Stomach (tissue), 9 donors: Measurements from ENCODE around the gene SDF2L1. TPM values are rescaled to one million over a fixed set of nuclear protein-coding genes. Genes with fewer than 3 reads are reported as not detected.
"Not testable (repeated sequence)": the region's sequence is repeated elsewhere in the genome, so short reads cannot be mapped to it uniquely, and the experiment has no call there.

Experiments used
- DNase-seq, 2 donors: peaks; one replicate each; pipeline versions ENCODE4 v3.0.0 to v3.0.0-alpha.2; 2013 to 2019
- H3K27ac ChIP-seq, 5 donors: fragments of 200-600 bp in 4 of 5; sonication (generic) in 4 of 5; one replicate each; pipeline ENCODE4 v1.5.1; 2013 to 2019; ENCODE audit warnings: mild to moderate bottlenecking in 1 of 5, moderate library complexity in 1 of 5
- H3K27me3 ChIP-seq, 3 donors: fragments of 200-600 bp; sonication (generic); one replicate each; pipeline ENCODE4 v1.5.1; 2017 to 2019; ENCODE audit warnings: mixed run types in 1 of 3
- H3K36me3 ChIP-seq, 4 donors: fragments of 200-600 bp; sonication (generic); 1 replicate in 3 of 4; 2 replicates in 1 of 4; pipeline ENCODE4 v1.5.1; 2016 to 2019
- H3K4me1 ChIP-seq, 4 donors: fragments of 200-600 bp; sonication (generic); one replicate each; pipeline ENCODE4 v1.5.1; 2016 to 2019
- H3K4me3 ChIP-seq, 4 donors: fragments of 200-600 bp; sonication (generic) in 3 of 4; one replicate each; pipeline ENCODE4 v1.5.1; 2016 to 2019; ENCODE audit warnings: mild to moderate bottlenecking in 1 of 4
- H3K9me3 ChIP-seq, 4 donors: fragments of 200-600 bp; sonication (generic); one replicate each; pipeline ENCODE4 v1.5.1; 2016 to 2019
- CTCF ChIP-seq, 7 experiments: fragments of 450-650 bp in 4 of 7; fragments of 200-600 bp in 3 of 7; sonication (generic) in 3 of 7; IDR thresholded peaks; one replicate each; pipeline ENCODE4 v1.5.1; 2016 to 2019; ENCODE audit warnings: antibody characterized with exemption in 7 of 7, control low read depth in 2 of 7, mild to moderate bottlenecking in 1 of 7
- EP300 ChIP-seq: sonication (generic); formaldehyde crosslinking; IDR thresholded peaks from one replicate; pipeline ENCODE4 v1.6.1; 2017; ENCODE audit warnings: antibody characterized with exemption
- POLR2A ChIP-seq, 4 donors: fragments of 450-650 bp; IDR thresholded peaks; one replicate each; pipeline ENCODE4 v1.6.1; 2016; ENCODE audit warnings: antibody characterized with exemption in 4 of 4, control low read depth in 2 of 4, mild to moderate bottlenecking in 1 of 4, moderate library complexity in 1 of 4
- POLR2AphosphoS5 ChIP-seq, 3 donors: sonication (generic); formaldehyde crosslinking; IDR thresholded peaks; one replicate each; pipeline ENCODE4 v1.6.1; 2016; ENCODE audit warnings: antibody characterized with exemption in 3 of 3
- WGBS, 5 donors: extraction: QIAGEN DNeasy Blood & Tissue Kit in 3 of 5; methylation state at CpG; one replicate each; pipeline versions ENCODE4 v1.1.5 to v1.1.7; 2013 to 2018; 5-methylcytosine and 5-hydroxymethylcytosine counted together
- intact Hi-C: fragments of 100-400 bp; cut with DNase I; formaldehyde crosslinking; loops from one replicate; pipeline ENCODE4 v1.15.1; 2023; ENCODE audit warnings: low total_unique reads
- polyA plus RNA-seq, 3 donors: library from polyadenylated mRNA; stranded (reverse); fragments of 200-250 nt; gene quantifications; one replicate each; pipeline ENCODE4 v1.2.3, GENCODE V29; 2013
- total RNA-seq, 5 donors: library from RNA; depleted of rRNA; stranded (reverse); fragments of >200 nt; gene quantifications; one replicate each; pipeline versions ENCODE4 v1.1.0 to v1.2.3, GENCODE V29; 2014 to 2016
- donor health status: healthy with polysubstance abuse.
- donor health status: Bipolar disorder and iron deficiency.
- donor health status: healthy.

SDF2L1 gene
- total and polyA plus RNA-seq, 8 donors = 4.0 to 101 (median 36.4) TPM; not detected in 1

GRCh38 chr22:21674638-21675245, 32.6 kb downstream of the SDF2L1 start:
- no peak overlapping the region for H3K4me3 ChIP-seq
- no peak for DNase-seq
- peaks cover 48 to 95% (median 84%) of the 10 kb centered on the region in 4 donors for H3K36me3 ChIP-seq
- no peaks in the 10 kb centered on the region for H3K9me3 ChIP-seq
- H3K27ac ChIP-seq = no peak overlapping the region
- WGBS, 5 donors = 93 to 97% (median 94%) methylated on average over 12 of the region's 12 CpGs
- no peak for TF ChIP-seq CTCF (IDR thresholded peaks at IDR 0.05)
- no peak for TF ChIP-seq POLR2A (IDR thresholded peaks at IDR 0.05)
- no peak for TF ChIP-seq EP300
- no peak for TF ChIP-seq POLR2AphosphoS5 (IDR thresholded peaks at IDR 0.05)
- H3K27me3 ChIP-seq = no peaks in the 10 kb centered on the region
- intact Hi-C loops = no loop called here
- H3K4me1 ChIP-seq = no peaks in the 10 kb centered on the region

GRCh38 chr22:21677606-21678443, 35.7 kb downstream of the SDF2L1 start:
- no peak overlapping the region for H3K27ac ChIP-seq
- no peak for TF ChIP-seq POLR2AphosphoS5 (IDR thresholded peaks at IDR 0.05)
- no peak for TF ChIP-seq POLR2A (IDR thresholded peaks at IDR 0.05)
- TF ChIP-seq CTCF (IDR thresholded peaks at IDR 0.05) = no peak
- no peak for TF ChIP-seq EP300
- no peaks in the 10 kb centered on the region for H3K9me3 ChIP-seq
- H3K4me3 ChIP-seq = no peak overlapping the region
- no peaks in the 10 kb centered on the region for H3K4me1 ChIP-seq
- H3K27me3 ChIP-seq = no peaks in the 10 kb centered on the region
- WGBS, 5 donors = 87 to 94% (median 91%) methylated on average over 12 to 15 of the region's 15 CpGs
- no peak for DNase-seq
- intact Hi-C loops = no loop called here
- H3K36me3 ChIP-seq = peaks cover 31 to 90% (median 78%) of the 10 kb centered on the region in 4 donors

- 93 to 99% (median 98%) methylated on average over 11 to 12 of the region's 12 CpGs for WGBS, 5 donors
- DNase-seq, H3K27ac ChIP-seq, intact Hi-C loops, H3K27me3 ChIP-seq, H3K4me1 ChIP-seq, H3K4me3 ChIP-seq, H3K9me3 ChIP-seq: not testable (repeated sequence)
- peaks cover 30 to 90% (median 78%) of the 10 kb centered on the region in 4 donors for H3K36me3 ChIP-seq
These were observed 36.7 kb downstream of the SDF2L1 start for GRCh38 chr22:21678842-21679241.

GRCh38 chr22:21679383-21679782, 37.3 kb downstream of the SDF2L1 start:
- Histone ChIP-seq H3K27ac (no peak overlapping the region), H3K27me3 (no peaks in the 10 kb centered on the region), H3K4me3 (no peak overlapping the region), H3K36me3 (peaks cover 30 to 88% (median 78%) of the 10 kb centered on the region in 4 donors), H3K4me1 (no peaks in the 10 kb centered on the region), H3K9me3 (no peaks in the 10 kb centered on the region)
- WGBS, 5 donors = 73 to 99% (median 97%) methylated on average over 4 of the region's 4 CpGs
- TF ChIP-seq CTCF (IDR thresholded peaks at IDR 0.05) (no peak), POLR2AphosphoS5 (IDR thresholded peaks at IDR 0.05) (no peak), POLR2A (IDR thresholded peaks at IDR 0.05) (no peak)
- intact Hi-C loops = no loop called here
- no peak for DNase-seq
